Panc1 (cell line): ENCODE results near the gene WNT11. TPM values are rescaled to one million over a fixed set of nuclear protein-coding genes. Genes with fewer than 3 reads are reported as not detected.

ENCODE experiments used
- ATAC-seq: fragments of 200-7000 bp; cut with Tn5 transposase; 2 replicates; pipeline ENCODE4 v1.9.1; 2020; ENCODE audit warnings: mild to moderate bottlenecking, moderate library complexity
- BruUV-seq: library from RNA; stranded (reverse); fragments of 400-500 nt; replicated peaks from 2 replicates; lab custom pipeline; 2021; lab: Mats Ljungman, UMichigan
- CTCF ChIA-PET: fragments of 300-600 bp; sonication (Branson Sonifier 250); formaldehyde crosslinking; loops from one replicate; lab custom pipeline; 2022; ENCODE audit warnings: antibody characterized with exemption; lab: Charles Lee
- POLR2A ChIA-PET: fragments of 300-600 bp; sonication (Branson Sonifier 250); formaldehyde crosslinking; loops from one replicate; lab custom pipeline; 2022; ENCODE audit warnings: antibody characterized with exemption; lab: Charles Lee
- DNase-seq: peaks from one replicate; pipeline ENCODE4 v3.0.0-alpha.2; 2010; ENCODE audit warnings: low read depth, low spot score
- H3K27ac ChIP-seq: 2 replicates; pipeline ENCODE4 v1.5.1; 2011; ENCODE audit warnings: mild to moderate bottlenecking, low read length, inconsistent platforms
- H3K27me3 ChIP-seq: fragments of 200-500 bp; sonication (Bioruptor generic); 2 replicates; pipeline ENCODE4 v1.6.0; 2014; ENCODE audit warnings: low read length, inconsistent platforms; ENCODE audit not compliant: control insufficient read depth, insufficient read depth
- H3K36me3 ChIP-seq: fragments of 200-500 bp; sonication (Bioruptor generic); 2 replicates; pipeline ENCODE4 v1.5.1; 2014; ENCODE audit warnings: inconsistent platforms, mild to moderate bottlenecking, low read length, moderate library complexity; ENCODE audit not compliant: control insufficient read depth, insufficient read depth
- H3K4me1 ChIP-seq: 2 replicates; pipeline ENCODE4 v1.5.1; 2011; ENCODE audit warnings: inconsistent platforms, mild to moderate bottlenecking, low read length, moderate library complexity; ENCODE audit not compliant: control insufficient read depth, insufficient read depth
- H3K4me3 ChIP-seq, 2 experiments: 2 replicates each; pipeline ENCODE4 v1.5.1; 2011 to 2012; ENCODE audit warnings: low read depth in 2 of 2, low read length in 2 of 2, mild to moderate bottlenecking in 2 of 2, inconsistent platforms in 1 of 2, moderate library complexity in 1 of 2
- H3K9me3 ChIP-seq: fragments of 200-500 bp; sonication (Bioruptor generic); 2 replicates; pipeline ENCODE4 v1.5.1; 2014; ENCODE audit warnings: low read depth, mild to moderate bottlenecking, inconsistent platforms, low read length, moderate library complexity; ENCODE audit not compliant: control insufficient read depth, insufficient read depth
- CTCF ChIP-seq: fragments of 450-650 bp; IDR thresholded peaks from 2 replicates; pipeline ENCODE4 v1.5.1; 2017; ENCODE audit warnings: mild to moderate bottlenecking
- POLR2AphosphoS5 ChIP-seq: IDR thresholded peaks from 2 replicates; pipeline ENCODE4 v1.6.1; 2012; ENCODE audit warnings: mild to moderate bottlenecking, low read depth, low read length, moderate library complexity
- REST ChIP-seq, 2 experiments: IDR thresholded peaks; 2 replicates each; pipeline ENCODE4 v1.6.1; 2011 to 2012; ENCODE audit warnings: low read depth in 2 of 2, control low read depth in 1 of 2, low read length in 1 of 2, mild to moderate bottlenecking in 1 of 2, moderate library complexity in 1 of 2; ENCODE audit not compliant: insufficient read depth in 1 of 2
- SIN3A ChIP-seq: IDR thresholded peaks from 2 replicates; pipeline ENCODE4 v1.6.1; 2012; ENCODE audit warnings: low read depth, mild to moderate bottlenecking, low read length, moderate library complexity, borderline replicate concordance; ENCODE audit not compliant: insufficient read depth
- TCF7L2 ChIP-seq: IDR thresholded peaks from 2 replicates; pipeline ENCODE4 v1.6.1; 2011; ENCODE audit warnings: mild to moderate bottlenecking, low read depth, low read length, inconsistent platforms
- in situ Hi-C: cut with HindIII; loops from 2 replicates; pipeline ENCODE4 v1.10.0; 2016; ENCODE audit warnings: low sequenced_read_pairs, low pct_unique_long_range_greater_than_20kb
- intact Hi-C: fragments of 100-400 bp; cut with micrococcal nuclease; formaldehyde crosslinking; loops from one replicate; pipeline ENCODE4 v1.10.0; 2022; ENCODE audit not compliant: unreplicated experiment
- total RNA-seq: library from RNA; stranded (reverse); gene quantifications from one replicate; pipeline ENCODE4 v1.2.1, GENCODE V29; 2021; ENCODE audit not compliant: unreplicated experiment

WNT11 gene
- total RNA-seq, 1 experiment from 2014 or later: 1.1 TPM

GRCh38 chr11:76214968-76215548 is 8.8 kb upstream of the WNT11 start:
- Histone ChIP-seq H3K4me1 (no peaks in the 10 kb centered on the region), H3K36me3 (no peaks in the 10 kb centered on the region), H3K27me3 (0 out of 2 replicates have a peak, but pooled peaks cover 5% of the 10 kb centered on the region), H3K9me3 (no peaks in the 10 kb centered on the region), H3K4me3 (no peak overlapping the region), H3K27ac (no peak overlapping the region)
- in situ Hi-C loops: no loop called here
- intact Hi-C loops: no loop called here
- CTCF ChIA-PET: no interaction called here
- TF ChIP-seq POLR2AphosphoS5 (no peak), SIN3A (no peak), REST (IDR thresholded peaks at IDR 0.05; ENCODE audit: insufficient read depth in 1 of 2, low read depth in 2 of 2, low read length in 1 of 2) (no peak), CTCF (no peak), TCF7L2 (no peak)
- no peak for DNase-seq
- no TSS peak for BruUV-seq
- POLR2A ChIA-PET: no interaction called here
- no peak for ATAC-seq

- 0 out of 2 replicates have a peak, but pooled peaks cover 5% of the 10 kb centered on the region for H3K27me3 ChIP-seq
- in situ Hi-C loops (no loop called here), intact Hi-C loops (no loop called here)
- no peaks in the 10 kb centered on the region for H3K4me1 ChIP-seq
- POLR2A ChIA-PET: no interaction called here
- no peaks in the 10 kb centered on the region for H3K9me3 ChIP-seq
- CTCF ChIA-PET: no interaction called here
- H3K4me3 ChIP-seq: no peak overlapping the region
- TF ChIP-seq POLR2AphosphoS5 (no peak), SIN3A (no peak), REST (IDR thresholded peaks at IDR 0.05; ENCODE audit: insufficient read depth in 1 of 2, low read depth in 2 of 2, low read length in 1 of 2) (no peak), CTCF (no peak), TCF7L2 (no peak)
- DNase-seq: no peak
- no TSS peak for BruUV-seq
- no peak for ATAC-seq
- no peaks in the 10 kb centered on the region for H3K36me3 ChIP-seq
- no peak overlapping the region for H3K27ac ChIP-seq
These were observed 7.9 kb upstream of the WNT11 start for GRCh38 chr11:76214186-76214585.
